NCI-H1436 (cell line): ENCODE measurements around the gene ANGPTL3.
"Not testable (repeated sequence)": the region's sequence is repeated elsewhere in the genome, so short reads cannot be mapped to it uniquely, and the experiment has no call there.

ENCODE experiments used
- DNase-seq: peaks from one replicate; lab custom pipeline; 2025; lab: John Stamatoyannopoulos, UW

Gene ANGPTL3

GRCh38 chr1:62597281-62597680 is at the start of gene ANGPTL3:
TSS of gene ANGPTL3 (plus strand) at chr1:62597520. CDS start at chr1:62597567, 47 bp downstream.
- no peak for DNase-seq

GRCh38 chr1:62561306-62561705 is 36.0 kb upstream of the ANGPTL3 start:
- no peak for DNase-seq

GRCh38 chr1:62567182-62567581 is 30.1 kb upstream of the ANGPTL3 start:
- DNase-seq = not testable (repeated sequence)

- not testable (repeated sequence) for DNase-seq
Observed at GRCh38 chr1:62567926-62568325, 29.4 kb upstream of the ANGPTL3 start.

- not testable (repeated sequence) for DNase-seq
Observed at GRCh38 chr1:62571517-62571916, 25.8 kb upstream of the ANGPTL3 start.

- DNase-seq = no peak
Observed at GRCh38 chr1:62572476-62572875, 24.8 kb upstream of the ANGPTL3 start.

GRCh38 chr1:62573675-62574074 is 23.6 kb upstream of the ANGPTL3 start:
- no peak for DNase-seq

- DNase-seq = no peak
Observed at GRCh38 chr1:62585469-62586155, 11.7 kb upstream of the ANGPTL3 start.

GRCh38 chr1:62588000-62588399 is 9.3 kb upstream of the ANGPTL3 start:
- DNase-seq = no peak

- no peak for DNase-seq
Observed at GRCh38 chr1:62589321-62589720, 8.0 kb upstream of the ANGPTL3 start.

GRCh38 chr1:62590255-62590969 is 6.9 kb upstream of the ANGPTL3 start:
- no peak for DNase-seq

GRCh38 chr1:62590970-62591368 is 6.4 kb upstream of the ANGPTL3 start:
- no peak for DNase-seq

GRCh38 chr1:62593825-62594394 is 3.4 kb upstream of the ANGPTL3 start:
- no peak for DNase-seq

GRCh38 chr1:62595647-62596046 is 1.7 kb upstream of the ANGPTL3 start:
- DNase-seq = no peak

- DNase-seq = no peak
Observed at GRCh38 chr1:62599044-62599443, 1.7 kb downstream of the ANGPTL3 start.

- no peak for DNase-seq
Observed at GRCh38 chr1:62601457-62601856, 4.1 kb downstream of the ANGPTL3 start.

GRCh38 chr1:62608905-62609304 is 11.6 kb downstream of the ANGPTL3 start:
- DNase-seq = no peak

GRCh38 chr1:62610588-62610987 is 13.3 kb downstream of the ANGPTL3 start:
- DNase-seq = not testable (repeated sequence)

- no peak for DNase-seq
Observed at GRCh38 chr1:62612770-62613169, 15.4 kb downstream of the ANGPTL3 start.

GRCh38 chr1:62613325-62613727 is 16.0 kb downstream of the ANGPTL3 start:
- DNase-seq = no peak

- DNase-seq = no peak
Observed at GRCh38 chr1:62613890-62614289, 16.6 kb downstream of the ANGPTL3 start.

- no peak for DNase-seq
Observed at GRCh38 chr1:62621907-62622306, 24.6 kb downstream of the ANGPTL3 start.

- no peak for DNase-seq
Observed at GRCh38 chr1:62625415-62625814, 28.1 kb downstream of the ANGPTL3 start.
